ENCODE results near the gene GHR. TPM values are rescaled to one million over a fixed set of nuclear protein-coding genes. Genes with fewer than 3 reads are reported as not detected.

The GHR gene
- total and polyA plus RNA-seq, 2 of the 8 experiments (the other 6 are each of a cell fraction or from before 2014, with no cell fraction given) = 0.15 to 0.19 TPM

- H3K79me2 ChIP-seq (ENCODE audit: control insufficient read depth in 1 of 2, insufficient read depth in 2 of 2, low read length in 2 of 2) = no peaks in the 10 kb centered on the region
- TF ChIP-seq CHD2 (IDR thresholded peaks at IDR 0.05; ENCODE audit: low read length) (no peak), TAF1 (IDR thresholded peaks at IDR 0.05; ENCODE audit: low read depth, low read length) (no peak), FOSL1 (IDR thresholded peaks at IDR 0.05; ENCODE audit: insufficient read depth, low read depth, low read length) (no peak), RNF2 (IDR thresholded peaks at IDR 0.05; ENCODE audit: borderline replicate concordance, low read depth, low read length, missing control alignments, poor library complexity, severe bottlenecking) (no peak), POLR2A (IDR thresholded peaks at IDR 0.05; ENCODE audit: control extremely low read depth in 1 of 2, low read depth in 2 of 2, low read length in 2 of 2) (no peak), SP4 (IDR thresholded peaks at IDR 0.05; ENCODE audit: low read length) (no peak), TEAD4 (IDR thresholded peaks at IDR 0.05; ENCODE audit: low read depth, low read length) (no peak), KDM5A (IDR thresholded peaks at IDR 0.05; ENCODE audit: low read length) (no peak), JUND (IDR thresholded peaks at IDR 0.05; ENCODE audit: low read length) (no peak), ZNF274 (IDR thresholded peaks at IDR 0.05; ENCODE audit: borderline replicate concordance, extremely low read depth, low read length) (no peak), TBP (IDR thresholded peaks at IDR 0.05; ENCODE audit: low read depth, low read length) (no peak), YY1 (IDR thresholded peaks at IDR 0.05; ENCODE audit: low read depth, low read length) (no peak), CTBP2 (IDR thresholded peaks at IDR 0.05; ENCODE audit: borderline replicate concordance, insufficient read depth, insufficient read length, low read length) (no peak), RBBP5 (IDR thresholded peaks at IDR 0.05; ENCODE audit: borderline replicate concordance, low read depth, low read length) (no peak), CBX5 (IDR thresholded peaks at IDR 0.05; ENCODE audit: low read depth, low read length) (no peak), NANOG (IDR thresholded peaks at IDR 0.05; ENCODE audit: insufficient read depth, low read depth, low read length, poor library complexity, severe bottlenecking) (no peak)
Measured at GRCh38 chr5:42506662-42507061, 83.4 kb downstream of the GHR start.

More at GRCh38 chr5:42506662-42507061, 83.4 kb downstream of the GHR start:
- Histone ChIP-seq H4K8ac (ENCODE audit: extremely low read depth, insufficient read depth, low read length) (no peak overlapping the region), H2BK5ac (ENCODE audit: low read depth, low read length) (no peak overlapping the region), H3K9ac (replicated peaks in 1 of 4; ENCODE audit: extremely low read depth in 1 of 4, low read depth in 3 of 4, low read length in 3 of 4) (no peak overlapping the region), H2BK120ac (replicated peaks; ENCODE audit: low read depth, low read length) (no peak overlapping the region), H4K20me1 (replicated peaks in 1 of 2; ENCODE audit: control insufficient read depth in 1 of 2, insufficient read depth in 2 of 2, low read length in 2 of 2) (no peaks in the 10 kb centered on the region), H3K9me3 (ENCODE audit: insufficient read depth in 2 of 2, low read depth in 1 of 2, low read length in 1 of 2) (no peaks in the 10 kb centered on the region), H3K23me2 (ENCODE audit: low read depth, low read length) (no peaks in the 10 kb centered on the region), H3K23ac (ENCODE audit: insufficient read length) (no peak overlapping the region), H3K27me3 (replicated peaks in 1 of 4; ENCODE audit: control insufficient read depth in 3 of 4, extremely low read depth in 1 of 4, insufficient read depth in 3 of 4, low read length in 3 of 4) (no peaks in the 10 kb centered on the region), H3K18ac (ENCODE audit: extremely low read depth, low read length) (no peak overlapping the region), H3K4me1 (replicated peaks in 1 of 4; ENCODE audit: control insufficient read depth in 3 of 4, insufficient read depth in 4 of 4, low read length in 3 of 4) (0 out of 7 replicates have a peak, but pooled peaks cover 0 to 2% (median 0%) of the 10 kb centered on the region in 4 experiments), H3K27ac (ENCODE audit: low read depth, low read length) (no peak overlapping the region), H4K91ac (replicated peaks; ENCODE audit: insufficient read length, low read length) (no peak overlapping the region), H2BK12ac (ENCODE audit: low read depth, low read length) (no peak overlapping the region), H3K4me2 (ENCODE audit: insufficient read depth in 1 of 2, low read depth in 2 of 2, low read length in 2 of 2) (no peak overlapping the region), H2AFZ (ENCODE audit: low read length) (no peak overlapping the region), H3K36me3 (ENCODE audit: control insufficient read depth in 2 of 4, insufficient read depth in 4 of 4, low read length in 3 of 4) (no peaks in the 10 kb centered on the region), H4K5ac (ENCODE audit: insufficient read length, low read depth, low read length) (no peak overlapping the region), H2BK20ac (ENCODE audit: low read length) (no peak overlapping the region), H3K79me1 (ENCODE audit: low read depth, low read length) (no peaks in the 10 kb centered on the region), H3K4ac (replicated peaks; ENCODE audit: insufficient read length, low read depth, low read length) (no peak overlapping the region), H3K56ac (replicated peaks; ENCODE audit: insufficient read length, low read depth, low read length) (no peak overlapping the region), H3K4me3 (ENCODE audit: extremely low read depth in 1 of 4, insufficient read depth in 2 of 4, low read depth in 3 of 4, low read length in 4 of 4) (no peak overlapping the region), H3K14ac (ENCODE audit: insufficient read length) (no peak overlapping the region), H2AK5ac (ENCODE audit: low read depth, low read length) (no peak overlapping the region), H2BK15ac (ENCODE audit: low read length) (no peak overlapping the region)
- ChIA-PET CTCF (ENCODE audit: partially characterized antibody) (no interaction called here), POLR2A (ENCODE audit: partially characterized antibody) (no interaction called here)
- DNase-seq (ENCODE audit: low read depth in 1 of 2, low spot score in 2 of 2) = no peak
- WGBS, 2 experiments (ENCODE audit: extremely low coverage in 1 of 2, insufficient coverage in 1 of 2, insufficient read length in 1 of 2, insufficient replicate concordance in 2 of 2, low coverage in 1 of 2, low lambda C conversion rate in 2 of 2, missing lambda C conversion rate in 1 of 2) = 100% methylated on average over 2 of the region's 2 CpGs; no CpG with 5 or more reads in 1 of the 2 experiments
- FAIRE-seq = no peak

Data from H1 (cell line).